AG04450 (cell line): ENCODE results near the gene PPP1R14D. TPM values are rescaled to one million over a fixed set of nuclear protein-coding genes. Genes with fewer than 3 reads are reported as not detected.
A peak's percentile ranks its signal among the peaks of the same experiment; 100 is the strongest.
"Not testable (repeated sequence)": the region's sequence is repeated elsewhere in the genome, so short reads cannot be mapped to it uniquely, and the experiment has no call there.

Experiments
- CTCF ChIA-PET: fragments of 300-600, 350-600 bp; formaldehyde crosslinking; extraction: SDS; loops from one replicate; lab custom pipeline; 2022; ENCODE audit warnings: antibody characterized with exemption, inconsistent platforms; lab: Charles Lee
- POLR2A ChIA-PET: fragments of 350-600 bp; formaldehyde crosslinking; extraction: SDS; loops from one replicate; lab custom pipeline; 2021; ENCODE audit warnings: antibody characterized with exemption, inconsistent platforms; lab: Yijun Ruan, JAX
- DNase-seq: peaks from one replicate; pipeline ENCODE4 v3.0.0-alpha.2; 2011; ENCODE audit warnings: low read depth, low spot score
- H3K27ac ChIP-seq: one replicate; pipeline ENCODE4 v1.5.1; 2012; ENCODE audit warnings: low read depth, low read length, control low read depth
- H3K27me3 ChIP-seq: one replicate; pipeline ENCODE4 v1.6.0; 2012; ENCODE audit warnings: low read length; ENCODE audit not compliant: control insufficient read depth, insufficient read depth
- H3K4me3 ChIP-seq: 2 replicates; pipeline ENCODE4 v1.5.1; 2011; ENCODE audit warnings: mild to moderate bottlenecking, low read depth, low read length, control low read depth
- H3K9me3 ChIP-seq: 2 replicates; pipeline ENCODE4 v1.5.1; 2012; ENCODE audit warnings: low read length; ENCODE audit not compliant: control insufficient read depth, insufficient read depth
- polyA plus RNA-seq: library from polyadenylated mRNA; depleted of rRNA; stranded (reverse); fragments of >200 nt; gene quantifications from 2 replicates; pipeline ENCODE4 v1.2.3, GENCODE V29; 2011
- TF ChIP-seq, protein P1 (sequence below): IDR thresholded peaks from 2 replicates; pipeline ENCODE4 v1.5.1; 2011; ENCODE audit warnings: low read depth, low read length, control low read depth, inconsistent platforms

Gene PPP1R14D
- polyA plus RNA-seq, 1 experiment = not detected

GRCh38 chr15:40867199-40867598 is 38.7 kb upstream of the PPP1R14D start:
- CTCF ChIA-PET = interaction anchor here (0.6 to 1.0 kb wide), 2 partner anchors 25 to 59 kb away, joined by 3 read pairs; no protein-coding TSS in a partner anchor

GRCh38 chr15:40863660-40864270 is 35.3 kb upstream of the PPP1R14D start:
- Histone ChIP-seq H3K27me3 (peaks cover 8% of the 10 kb centered on the region), H3K9me3 (no peaks in the 10 kb centered on the region), H3K4me3 (no peak overlapping the region), H3K27ac (no peak overlapping the region)
- CTCF ChIA-PET = interaction anchor here (0.8 to 1.3 kb wide), 4 partner anchors 10 to 32 kb away, joined by 3 to 5 read pairs (median 3); no protein-coding TSS in a partner anchor
- DNase-seq = no peak
- TF ChIP-seq, protein P1, sequence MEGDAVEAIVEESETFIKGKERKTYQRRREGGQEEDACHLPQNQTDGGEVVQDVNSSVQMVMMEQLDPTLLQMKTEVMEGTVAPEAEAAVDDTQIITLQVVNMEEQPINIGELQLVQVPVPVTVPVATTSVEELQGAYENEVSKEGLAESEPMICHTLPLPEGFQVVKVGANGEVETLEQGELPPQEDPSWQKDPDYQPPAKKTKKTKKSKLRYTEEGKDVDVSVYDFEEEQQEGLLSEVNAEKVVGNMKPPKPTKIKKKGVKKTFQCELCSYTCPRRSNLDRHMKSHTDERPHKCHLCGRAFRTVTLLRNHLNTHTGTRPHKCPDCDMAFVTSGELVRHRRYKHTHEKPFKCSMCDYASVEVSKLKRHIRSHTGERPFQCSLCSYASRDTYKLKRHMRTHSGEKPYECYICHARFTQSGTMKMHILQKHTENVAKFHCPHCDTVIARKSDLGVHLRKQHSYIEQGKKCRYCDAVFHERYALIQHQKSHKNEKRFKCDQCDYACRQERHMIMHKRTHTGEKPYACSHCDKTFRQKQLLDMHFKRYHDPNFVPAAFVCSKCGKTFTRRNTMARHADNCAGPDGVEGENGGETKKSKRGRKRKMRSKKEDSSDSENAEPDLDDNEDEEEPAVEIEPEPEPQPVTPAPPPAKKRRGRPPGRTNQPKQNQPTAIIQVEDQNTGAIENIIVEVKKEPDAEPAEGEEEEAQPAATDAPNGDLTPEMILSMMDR = no peak
- POLR2A ChIA-PET = interaction anchor here (0.8 kb wide), 1 partner anchor 31 kb away, joined by 3 read pairs; no protein-coding TSS in a partner anchor

More at GRCh38 chr15:40867199-40867598, 38.7 kb upstream of the PPP1R14D start:
- Histone ChIP-seq H3K27ac (no peak overlapping the region), H3K4me3 (no peak overlapping the region), H3K9me3 (no peaks in the 10 kb centered on the region), H3K27me3 (peaks cover 9% of the 10 kb centered on the region)
- DNase-seq = no peak
- POLR2A ChIA-PET = no interaction called here
- TF ChIP-seq, protein P1 = no peak

DNA sequence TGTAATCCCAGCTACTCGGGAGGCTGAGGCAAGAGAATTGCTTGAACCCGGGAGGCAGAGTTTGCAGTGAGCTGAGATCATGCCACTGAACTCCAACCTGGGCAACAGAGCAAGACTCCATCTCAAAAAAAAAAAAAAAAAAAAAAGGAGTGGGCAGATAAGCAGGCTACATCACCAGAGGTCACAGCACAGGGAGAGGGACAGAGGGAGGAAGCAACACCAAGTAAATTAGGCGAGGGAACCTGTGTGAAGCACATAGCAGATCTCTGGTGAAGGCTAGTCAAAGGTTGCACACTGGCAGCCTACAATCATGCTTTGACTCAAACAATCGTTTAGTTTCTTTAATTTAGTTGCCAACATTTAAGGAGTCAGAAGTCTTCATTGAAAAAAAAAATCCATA is 32.6 kb upstream of the PPP1R14D start:
- H3K27me3 ChIP-seq, H3K27ac ChIP-seq, POLR2A ChIA-PET, H3K9me3 ChIP-seq, H3K4me3 ChIP-seq, DNase-seq: not testable (repeated sequence)
- CTCF ChIA-PET = interaction anchor here (5.3 to 5.6 kb wide), 2 partner anchors 13 to 34 kb away, joined by 44 to 121 read pairs; partner anchors contain the start of gene VPS18

- POLR2A ChIA-PET = interaction anchor here (2.5 kb wide), 1 partner anchor 35 kb away, joined by 14 read pairs; the partner anchor contains the start of gene VPS18
- TF ChIP-seq, protein P1 = peak; percentile 75
These were observed 30.8 kb upstream of the PPP1R14D start for GRCh38 chr15:40859206-40859851.

GRCh38 chr15:40858706-40859105 is 30.2 kb upstream of the PPP1R14D start:
- POLR2A ChIA-PET = interaction anchor here (2.5 kb wide), 1 partner anchor 36 kb away, joined by 14 read pairs; the partner anchor contains the start of gene VPS18
- H3K27me3 ChIP-seq = peaks cover 16% of the 10 kb centered on the region
- DNase-seq = no peak
- no peak overlapping the region for H3K4me3 ChIP-seq
- TF ChIP-seq, protein P1 = no peak
- no peak overlapping the region for H3K27ac ChIP-seq
- CTCF ChIA-PET = interaction anchor here (0.6 to 5.9 kb wide), 36 partner anchors 11 to 457 kb away, joined by 3 to 171 read pairs (median 5); partner anchors contain the start of genes CHP1, EXD1, RPUSD2 and SPINT1
- H3K9me3 ChIP-seq = no peaks in the 10 kb centered on the region

More at GRCh38 chr15:40859206-40859851, 30.8 kb upstream of the PPP1R14D start:
- H3K27ac ChIP-seq = no peak overlapping the region
- H3K4me3 ChIP-seq = no peak overlapping the region
- H3K27me3 ChIP-seq = peaks cover 13% of the 10 kb centered on the region
- CTCF ChIA-PET = interaction anchor here (0.6 to 5.9 kb wide), 24 partner anchors 11 to 457 kb away, joined by 3 to 171 read pairs (median 6); partner anchors contain the start of genes SPINT1 and VPS18
- peak; percentile 27 for DNase-seq
- no peaks in the 10 kb centered on the region for H3K9me3 ChIP-seq
